H9 (cell line): ENCODE measurements around the gene HOXA7. TPM values are rescaled to one million over a fixed set of nuclear protein-coding genes. Genes with fewer than 3 reads are reported as not detected.

ENCODE experiments used
- DNase-seq: peaks from one replicate; pipeline ENCODE4 v3.0.0-alpha.2; 2017
- H2AFZ ChIP-seq: one replicate; pipeline ENCODE4 v1.6.1; 2013; ENCODE audit warnings: mild to moderate bottlenecking, low read length, control low read depth, moderate library complexity
- H2AK5ac ChIP-seq: 2 replicates; pipeline ENCODE4 v1.6.1; 2013; ENCODE audit warnings: low read length, control low read depth, mixed read lengths; ENCODE audit not compliant: insufficient read length
- H2BK120ac ChIP-seq: one replicate; pipeline ENCODE4 v1.6.1; 2013; ENCODE audit warnings: low read depth, mild to moderate bottlenecking, low read length, control low read depth, inconsistent platforms; ENCODE audit not compliant: poor library complexity, severe bottlenecking
- H2BK12ac ChIP-seq: 2 replicates; pipeline ENCODE4 v1.6.1; 2013; ENCODE audit warnings: low read length, control low read depth, mixed read lengths, low read depth; ENCODE audit not compliant: insufficient read length
- H2BK15ac ChIP-seq: 2 replicates; pipeline ENCODE4 v1.6.1; 2013; ENCODE audit warnings: low read depth, low read length, control low read depth
- H2BK20ac ChIP-seq: one replicate; pipeline ENCODE4 v1.6.1; 2013; ENCODE audit warnings: low read depth, mild to moderate bottlenecking, low read length, control low read depth, inconsistent platforms; ENCODE audit not compliant: poor library complexity, severe bottlenecking
- H2BK5ac ChIP-seq: 2 replicates; pipeline ENCODE4 v1.6.1; 2013; ENCODE audit warnings: low read length, control low read depth, mixed read lengths; ENCODE audit not compliant: insufficient read length
- H3K14ac ChIP-seq: 2 replicates; pipeline ENCODE4 v1.6.1; 2013; ENCODE audit warnings: low read length, control low read depth; ENCODE audit not compliant: insufficient read depth
- H3K18ac ChIP-seq: 2 replicates; pipeline ENCODE4 v1.6.1; 2013; ENCODE audit warnings: low read depth, mild to moderate bottlenecking, mixed read lengths, low read length, control low read depth; ENCODE audit not compliant: insufficient read length
- H3K23ac ChIP-seq: 2 replicates; pipeline ENCODE4 v1.6.1; 2013; ENCODE audit warnings: low read length, control low read depth, mixed read lengths, low read depth; ENCODE audit not compliant: insufficient read length
- H3K23me2 ChIP-seq: 2 replicates; pipeline ENCODE4 v1.6.1; 2013; ENCODE audit warnings: low read depth, mild to moderate bottlenecking, mixed read lengths, low read length, control low read depth; ENCODE audit not compliant: insufficient read length, poor library complexity, severe bottlenecking
- H3K27ac ChIP-seq: 2 replicates; pipeline ENCODE4 v1.5.1; 2013; ENCODE audit warnings: low read length, control low read depth, mixed read lengths, low read depth; ENCODE audit not compliant: insufficient read length
- H3K27me3 ChIP-seq: 2 replicates; pipeline ENCODE4 v1.6.1; 2013; ENCODE audit warnings: low read length, control low read depth, inconsistent platforms; ENCODE audit not compliant: insufficient read depth
- H3K4ac ChIP-seq: 2 replicates; pipeline ENCODE4 v1.6.1; 2013; ENCODE audit warnings: low read depth, mild to moderate bottlenecking, control low read depth, inconsistent platforms, low read length, moderate library complexity
- H3K4me1 ChIP-seq: 2 replicates; pipeline ENCODE4 v1.6.1; 2013; ENCODE audit warnings: low read length, control low read depth, inconsistent platforms; ENCODE audit not compliant: insufficient read depth
- H3K4me2 ChIP-seq: 2 replicates; pipeline ENCODE4 v1.6.1; 2013; ENCODE audit warnings: low read length, control low read depth, mixed read lengths; ENCODE audit not compliant: insufficient read length, insufficient read depth
- H3K56ac ChIP-seq: 2 replicates; pipeline ENCODE4 v1.6.1; 2013; ENCODE audit warnings: low read depth, mild to moderate bottlenecking, mixed read lengths, low read length, control low read depth; ENCODE audit not compliant: insufficient read length
- H3K79me1 ChIP-seq: 2 replicates; pipeline ENCODE4 v1.6.1; 2013; ENCODE audit warnings: low read depth, mild to moderate bottlenecking, moderate library complexity, low read length, control low read depth, inconsistent platforms; ENCODE audit not compliant: insufficient read depth, poor library complexity, severe bottlenecking
- H3K79me2 ChIP-seq: 2 replicates; pipeline ENCODE4 v1.6.1; 2013; ENCODE audit warnings: low read length, control low read depth, inconsistent platforms; ENCODE audit not compliant: insufficient read depth
- H3K9ac ChIP-seq: 2 replicates; pipeline ENCODE4 v1.6.1; 2013; ENCODE audit warnings: low read length, control low read depth, mixed read lengths; ENCODE audit not compliant: insufficient read length; ENCODE audit errors: extremely low read depth
- H3K9me3 ChIP-seq: one replicate; pipeline ENCODE4 v1.6.1; 2013; ENCODE audit warnings: low read depth, low read length, inconsistent platforms; ENCODE audit not compliant: control insufficient read depth
- H3T11ph ChIP-seq: one replicate; pipeline ENCODE4 v1.6.1; 2013; ENCODE audit warnings: mild to moderate bottlenecking, low read length, control low read depth, inconsistent platforms
- H4K20me1 ChIP-seq: one replicate; pipeline ENCODE4 v1.6.1; 2013; ENCODE audit not compliant: control insufficient read depth, insufficient read length, insufficient read depth
- H4K5ac ChIP-seq: 2 replicates; pipeline ENCODE4 v1.6.1; 2013; ENCODE audit warnings: low read depth, mild to moderate bottlenecking, mixed read lengths, low read length, control low read depth; ENCODE audit not compliant: insufficient read length
- H4K8ac ChIP-seq: replicated peaks from 2 replicates; pipeline ENCODE4 v1.6.1; 2013; ENCODE audit warnings: low read length, control low read depth, mixed read lengths, low read depth; ENCODE audit not compliant: insufficient read length
- H4K91ac ChIP-seq: 2 replicates; pipeline ENCODE4 v1.6.1; 2013; ENCODE audit warnings: low read depth, mild to moderate bottlenecking, moderate library complexity, mixed read lengths, low read length, control low read depth; ENCODE audit not compliant: insufficient read length
- H3K27ac Mint-ChIP-seq, 3 experiments: 2 replicates in 2 of 3; 3 replicates in 1 of 3; pipeline ENCODE4 v1.8.0; 2020 to 2021; ENCODE audit warnings: mixed read lengths in 3 of 3, mild to moderate bottlenecking in 1 of 3, moderate library complexity in 1 of 3
- H3K27me3 Mint-ChIP-seq: 2 replicates; pipeline ENCODE4 v1.8.0; 2021; ENCODE audit warnings: low read depth, mild to moderate bottlenecking, moderate library complexity, mixed read lengths
- H3K36me3 Mint-ChIP-seq, 3 experiments: 2 replicates in 2 of 3; 3 replicates in 1 of 3; pipeline ENCODE4 v1.8.0; 2020 to 2021; ENCODE audit warnings: low read depth in 3 of 3, mixed read lengths in 3 of 3; ENCODE audit not compliant: insufficient read depth in 1 of 3
- H3K4me1 Mint-ChIP-seq, 2 experiments: 2 replicates each; pipeline ENCODE4 v1.8.0; 2020; ENCODE audit warnings: mixed read lengths in 2 of 2
- H3K4me3 Mint-ChIP-seq, 2 experiments: 2 replicates in 1 of 2; 3 replicates in 1 of 2; pipeline ENCODE4 v1.8.0; 2020 to 2021; ENCODE audit warnings: mild to moderate bottlenecking in 2 of 2, mixed read lengths in 2 of 2, moderate library complexity in 1 of 2
- H3K9me3 Mint-ChIP-seq, 2 experiments: 2 replicates in 1 of 2; 3 replicates in 1 of 2; pipeline ENCODE4 v1.8.0; 2020; ENCODE audit warnings: mild to moderate bottlenecking in 2 of 2, mixed read lengths in 2 of 2, moderate library complexity in 1 of 2
- CTCF ChIP-seq: fragments of 200-600 bp; sonication (generic); conservative IDR thresholded peaks from 3 replicates; pipeline ENCODE4 v1.8.0; 2021; ENCODE audit warnings: antibody characterized with exemption, mild to moderate bottlenecking
- WGBS: extraction: QIAGEN DNeasy Blood & Tissue Kit; methylation state at CpG from one replicate; pipeline ENCODE4 v1.1.7; 2013; ENCODE audit warnings: missing lambda C conversion rate, low lambda C conversion rate, mixed read lengths; ENCODE audit not compliant: insufficient read length; ENCODE audit errors: extremely low coverage; 5-methylcytosine and 5-hydroxymethylcytosine counted together
- total RNA-seq: library from RNA; stranded (reverse); gene quantifications from 2 replicates; pipeline ENCODE4 v1.2.1, GENCODE V29; 2021

HOXA7 gene
- total RNA-seq, 1 experiment from 2014 or later, result not detected

- Mint-ChIP-seq H3K4me1 (peaks cover 7 to 21% of the 10 kb centered on the region in 2 experiments), H3K9me3 (peaks cover 4 to 7% of the 10 kb centered on the region in 2 experiments; a peak in 4 of 5 replicates), H3K4me3 (peak overlapping the region in 1 of 2 experiments; percentile 27; a peak in 1 of 5 replicates), H3K36me3 (no peaks in the 10 kb centered on the region; a peak in 1 of 7 replicates), H3K27ac (no peak overlapping the region; a peak in 1 of 7 replicates), H3K27me3 (peaks cover 100% of the 10 kb centered on the region)
- Histone ChIP-seq H3K27ac (no peak overlapping the region), H4K5ac (no peak overlapping the region), H3K14ac (no peak overlapping the region), H3K79me1 (no peaks in the 10 kb centered on the region), H3K4me2 (no peak overlapping the region), H3K4ac (no peak overlapping the region), H3K79me2 (no peaks in the 10 kb centered on the region), H2AFZ (no peak overlapping the region), H2BK12ac (no peak overlapping the region), H4K91ac (no peak overlapping the region), H3K9me3 (no peaks in the 10 kb centered on the region), H2AK5ac (no peak overlapping the region), H2BK15ac (no peak overlapping the region), H2BK120ac (no peak overlapping the region), H3K23ac (no peak overlapping the region), H3K9ac (no peak overlapping the region), H2BK5ac (no peak overlapping the region), H2BK20ac (no peak overlapping the region), H4K8ac (no peak overlapping the region), H3K4me1 (no peaks in the 10 kb centered on the region), H4K20me1 (peaks cover 2% of the 10 kb centered on the region), H3K23me2 (no peaks in the 10 kb centered on the region), H3K56ac (no peak overlapping the region), H3K27me3 (peaks cover 100% of the 10 kb centered on the region), H3K18ac (no peak overlapping the region), H3T11ph (no peak overlapping the region)
- no peak for TF ChIP-seq CTCF
- WGBS, result no CpG with 5 or more reads among the region's 47 CpGs
- DNase-seq, result no peak
These were observed 48.8 kb downstream of the HOXA7 start for GRCh38 chr7:27107391-27108381.
